ENCODE results near the gene GLT6D1.

GLT6D1 gene

DNA sequence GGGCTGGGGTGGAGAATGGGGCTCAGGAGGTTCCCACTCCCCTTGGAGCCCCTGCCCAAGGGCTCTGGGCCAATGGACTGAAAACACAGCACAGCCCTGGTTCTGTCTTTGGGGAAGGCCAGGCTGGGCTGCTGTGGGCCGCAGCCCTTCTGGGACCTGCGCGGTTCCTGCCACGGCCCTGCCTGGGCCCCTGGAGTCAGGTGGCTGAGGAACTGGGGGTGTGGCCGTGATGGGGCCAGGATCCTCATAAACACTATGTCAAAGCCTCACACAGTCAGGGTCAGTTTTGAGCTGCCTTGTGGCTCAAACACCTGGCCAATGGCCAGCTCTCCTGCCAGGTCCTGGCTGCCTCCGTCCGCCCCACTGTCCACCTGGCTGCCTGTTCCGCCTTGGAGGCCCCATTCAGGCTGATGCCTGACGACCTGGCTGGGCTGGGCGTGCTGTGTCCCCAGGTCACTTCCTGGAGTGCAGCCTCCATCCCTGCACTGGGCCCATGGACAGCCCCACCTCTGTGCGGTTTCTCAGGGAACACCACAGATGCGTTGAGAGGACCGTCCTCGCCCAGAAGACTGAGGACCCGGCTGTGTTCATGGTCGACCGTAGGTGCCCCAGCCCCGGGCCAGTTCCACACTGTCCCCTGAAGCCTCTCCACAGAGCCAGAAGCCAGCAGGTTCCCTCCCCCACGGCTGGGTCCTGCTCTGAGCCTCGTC, 50.3 kb downstream of the GLT6D1 start:
- Histone ChIP-seq H3K9me2 (replicated peaks; ENCODE audit: control insufficient read depth, low read length) (no peaks in the 10 kb centered on the region), H4K20me1 (ENCODE audit: control insufficient read depth, insufficient read depth, low read depth, low read length) (no peaks in the 10 kb centered on the region), H3K27ac (ENCODE audit: low read depth, low read length) (no peak overlapping the region), H3K79me2 (ENCODE audit: control insufficient read depth, low read length) (no peaks in the 10 kb centered on the region), H3K4me3 (ENCODE audit: low read length) (no peak overlapping the region), H3K9me3 (ENCODE audit: control insufficient read depth, insufficient read depth, low read length) (no peaks in the 10 kb centered on the region), H3K36me3 (ENCODE audit: control insufficient read depth, low read length) (no peaks in the 10 kb centered on the region), H3K4me2 (ENCODE audit: low read length) (no peak overlapping the region), H3F3A (ENCODE audit: control insufficient read depth, insufficient read depth) (no peaks in the 10 kb centered on the region), H3K4me1 (ENCODE audit: control insufficient read depth, low read length) (no peaks in the 10 kb centered on the region), H3K27me3 (ENCODE audit: control insufficient read depth, low read length) (no peaks in the 10 kb centered on the region)
- TF ChIP-seq, protein P1, sequence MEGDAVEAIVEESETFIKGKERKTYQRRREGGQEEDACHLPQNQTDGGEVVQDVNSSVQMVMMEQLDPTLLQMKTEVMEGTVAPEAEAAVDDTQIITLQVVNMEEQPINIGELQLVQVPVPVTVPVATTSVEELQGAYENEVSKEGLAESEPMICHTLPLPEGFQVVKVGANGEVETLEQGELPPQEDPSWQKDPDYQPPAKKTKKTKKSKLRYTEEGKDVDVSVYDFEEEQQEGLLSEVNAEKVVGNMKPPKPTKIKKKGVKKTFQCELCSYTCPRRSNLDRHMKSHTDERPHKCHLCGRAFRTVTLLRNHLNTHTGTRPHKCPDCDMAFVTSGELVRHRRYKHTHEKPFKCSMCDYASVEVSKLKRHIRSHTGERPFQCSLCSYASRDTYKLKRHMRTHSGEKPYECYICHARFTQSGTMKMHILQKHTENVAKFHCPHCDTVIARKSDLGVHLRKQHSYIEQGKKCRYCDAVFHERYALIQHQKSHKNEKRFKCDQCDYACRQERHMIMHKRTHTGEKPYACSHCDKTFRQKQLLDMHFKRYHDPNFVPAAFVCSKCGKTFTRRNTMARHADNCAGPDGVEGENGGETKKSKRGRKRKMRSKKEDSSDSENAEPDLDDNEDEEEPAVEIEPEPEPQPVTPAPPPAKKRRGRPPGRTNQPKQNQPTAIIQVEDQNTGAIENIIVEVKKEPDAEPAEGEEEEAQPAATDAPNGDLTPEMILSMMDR (IDR thresholded peaks at IDR 0.05; ENCODE audit: low read depth, low read length, poor library complexity, severe bottlenecking), result no peak
- TF ChIP-seq EZH2phosphoT487 (IDR thresholded peaks at IDR 0.05; ENCODE audit: borderline replicate concordance, low read length), result no peak

DNA sequence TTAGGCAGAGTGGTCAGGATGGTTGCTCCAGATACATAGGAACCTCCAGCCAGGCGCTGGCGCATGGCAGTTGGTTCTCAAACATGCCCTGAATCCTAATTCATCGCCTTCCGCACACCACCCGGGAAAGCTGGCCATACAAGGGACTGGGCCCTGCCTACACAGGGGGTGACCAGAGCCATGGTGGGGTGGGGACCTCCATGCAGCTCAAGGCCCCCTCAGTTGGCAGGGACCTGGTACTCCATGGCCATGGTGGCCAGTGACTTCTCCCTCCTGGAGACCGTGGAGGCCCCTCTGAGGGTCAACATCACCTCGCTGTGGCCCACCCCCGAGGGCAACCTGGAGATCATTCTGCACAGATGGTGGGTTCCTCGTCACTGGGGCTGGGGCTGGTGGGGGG, 51.0 kb downstream of the GLT6D1 start:
- H3K27me3 ChIP-seq (ENCODE audit: control insufficient read depth, low read length), result no peaks in the 10 kb centered on the region
- H3K4me3 ChIP-seq (ENCODE audit: low read length), result no peak overlapping the region
- TF ChIP-seq, protein P1 (IDR thresholded peaks at IDR 0.05; ENCODE audit: low read depth, low read length, poor library complexity, severe bottlenecking), result no peak
- TF ChIP-seq EZH2phosphoT487 (IDR thresholded peaks at IDR 0.05; ENCODE audit: borderline replicate concordance, low read length), result no peak
- no peak overlapping the region for H3K4me2 ChIP-seq (ENCODE audit: low read length)
- H3K4me1 ChIP-seq (ENCODE audit: control insufficient read depth, low read length), result no peaks in the 10 kb centered on the region
- H3K36me3 ChIP-seq (ENCODE audit: control insufficient read depth, low read length), result no peaks in the 10 kb centered on the region
- no peaks in the 10 kb centered on the region for H4K20me1 ChIP-seq (ENCODE audit: control insufficient read depth, insufficient read depth, low read depth, low read length)
- H3K9me3 ChIP-seq (ENCODE audit: control insufficient read depth, insufficient read depth, low read length), result no peaks in the 10 kb centered on the region
- H3K79me2 ChIP-seq (ENCODE audit: control insufficient read depth, low read length), result no peaks in the 10 kb centered on the region
- no peak overlapping the region for H3K27ac ChIP-seq (ENCODE audit: low read depth, low read length)
- no peaks in the 10 kb centered on the region for H3F3A ChIP-seq (ENCODE audit: control insufficient read depth, insufficient read depth)
- no peaks in the 10 kb centered on the region for H3K9me2 ChIP-seq (replicated peaks; ENCODE audit: control insufficient read depth, low read length)

DNA sequence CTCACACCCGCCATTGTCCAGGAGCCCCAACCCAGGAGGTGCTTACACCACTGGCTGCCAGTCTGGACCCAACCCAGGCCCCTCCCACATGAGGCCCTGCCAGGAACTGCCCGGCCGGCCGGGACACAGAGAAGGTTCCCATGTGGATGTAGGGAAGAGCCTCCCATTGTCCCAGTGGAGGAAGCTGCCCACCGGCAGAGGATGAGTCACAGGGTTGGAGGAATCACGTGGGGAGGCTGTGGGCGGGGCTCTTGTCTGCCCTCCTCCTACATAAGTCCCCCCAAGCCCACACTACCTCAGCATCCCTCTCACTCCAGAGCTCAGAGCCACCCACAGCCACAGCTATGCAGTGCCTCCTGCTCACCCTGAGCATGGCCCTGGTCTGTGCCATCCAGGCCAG, 51.7 kb downstream of the GLT6D1 start:
- no peaks in the 10 kb centered on the region for H3K9me2 ChIP-seq (replicated peaks; ENCODE audit: control insufficient read depth, low read length)
- no peaks in the 10 kb centered on the region for H3K9me3 ChIP-seq (ENCODE audit: control insufficient read depth, insufficient read depth, low read length)
- no peaks in the 10 kb centered on the region for H3K79me2 ChIP-seq (ENCODE audit: control insufficient read depth, low read length)
- H3K4me3 ChIP-seq (ENCODE audit: low read length), result no peak overlapping the region
- H3F3A ChIP-seq (ENCODE audit: control insufficient read depth, insufficient read depth), result no peaks in the 10 kb centered on the region
- H3K27me3 ChIP-seq (ENCODE audit: control insufficient read depth, low read length), result no peaks in the 10 kb centered on the region
- no peaks in the 10 kb centered on the region for H3K4me1 ChIP-seq (ENCODE audit: control insufficient read depth, low read length)
- H3K27ac ChIP-seq (ENCODE audit: low read depth, low read length), result no peak overlapping the region
- no peak overlapping the region for H3K4me2 ChIP-seq (ENCODE audit: low read length)
- H3K36me3 ChIP-seq (ENCODE audit: control insufficient read depth, low read length), result no peaks in the 10 kb centered on the region
- TF ChIP-seq EZH2phosphoT487 (IDR thresholded peaks at IDR 0.05; ENCODE audit: borderline replicate concordance, low read length), result no peak
- TF ChIP-seq, protein P1 (IDR thresholded peaks at IDR 0.05; ENCODE audit: low read depth, low read length, poor library complexity, severe bottlenecking), result no peak
- no peaks in the 10 kb centered on the region for H4K20me1 ChIP-seq (ENCODE audit: control insufficient read depth, insufficient read depth, low read depth, low read length)

Data from DOHH2 (cell line).